ENCODE data around the gene GPM6B.

GPM6B gene

DNA sequence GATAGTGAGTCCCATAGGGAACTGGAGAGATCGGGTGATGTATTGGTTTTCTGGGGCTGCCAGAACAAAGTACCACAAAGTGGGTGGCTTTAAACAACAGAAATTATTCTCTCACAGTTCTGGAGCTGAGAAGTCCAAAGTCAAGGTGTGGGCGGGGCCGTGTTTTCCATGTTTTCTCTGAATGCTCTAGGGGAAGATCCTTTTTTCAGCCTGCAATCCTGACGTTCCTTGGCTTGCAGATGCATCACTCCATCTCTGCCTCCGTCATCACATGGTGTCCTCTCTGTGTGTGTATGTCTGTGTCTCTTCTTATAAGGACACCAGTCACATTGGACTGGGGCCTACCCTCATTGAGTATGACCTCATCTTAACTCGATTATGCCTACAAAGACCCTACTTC, 7.9 kb upstream of the GPM6B start:
- no peak for DNase-seq (ENCODE audit: low read depth)

DNA sequence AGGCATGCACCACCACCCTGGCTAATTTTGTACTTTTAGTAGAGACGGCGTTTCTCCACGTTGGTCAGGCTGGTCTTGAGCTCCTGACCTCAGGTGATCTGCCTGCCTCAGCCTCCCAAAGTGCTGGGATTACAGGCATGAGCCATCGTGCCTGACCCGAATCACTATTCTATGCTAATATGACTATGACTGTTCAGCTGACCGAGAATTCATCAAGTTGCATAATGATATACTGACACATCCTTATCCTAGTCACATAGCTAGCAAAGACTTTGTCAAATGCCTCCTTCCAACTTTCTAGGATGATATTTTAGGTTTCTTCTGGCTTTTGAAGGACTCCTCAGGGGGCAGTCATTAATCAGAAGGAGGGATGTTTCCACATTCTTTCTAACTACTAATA, 4.8 kb upstream of the GPM6B start:
- DNase-seq (ENCODE audit: low read depth): no peak

- no peak for DNase-seq (ENCODE audit: low read depth)
These were observed 717 bp downstream of the GPM6B start for GRCh38 chrX:13816176-13816575.

GRCh38 chrX:13815664-13816063, 1.2 kb downstream of the GPM6B start:
- DNase-seq (ENCODE audit: low read depth): no peak

- no peak for DNase-seq (ENCODE audit: low read depth)
These were observed 8.0 kb downstream of the GPM6B start for GRCh38 chrX:13808865-13809264.

DNA sequence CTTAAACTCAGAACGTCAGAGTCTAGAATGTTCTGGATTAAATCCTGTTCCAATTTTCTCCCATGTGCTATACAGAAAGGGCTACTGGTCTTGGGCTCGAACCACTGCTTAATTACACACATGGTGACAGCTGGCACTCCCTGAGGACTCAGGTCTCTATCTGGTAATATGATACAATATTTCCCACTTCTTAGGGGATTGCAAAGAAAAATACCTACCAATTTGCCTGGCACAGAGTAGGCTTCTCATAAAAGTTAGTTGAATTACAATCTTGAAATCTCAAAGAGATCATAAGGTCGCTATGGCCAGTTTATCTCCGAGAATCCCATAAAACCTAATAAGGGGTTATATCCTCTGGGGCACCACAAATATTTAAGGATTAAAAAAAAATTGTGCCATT, 8.6 kb downstream of the GPM6B start:
- DNase-seq (ENCODE audit: low read depth): no peak

DNA sequence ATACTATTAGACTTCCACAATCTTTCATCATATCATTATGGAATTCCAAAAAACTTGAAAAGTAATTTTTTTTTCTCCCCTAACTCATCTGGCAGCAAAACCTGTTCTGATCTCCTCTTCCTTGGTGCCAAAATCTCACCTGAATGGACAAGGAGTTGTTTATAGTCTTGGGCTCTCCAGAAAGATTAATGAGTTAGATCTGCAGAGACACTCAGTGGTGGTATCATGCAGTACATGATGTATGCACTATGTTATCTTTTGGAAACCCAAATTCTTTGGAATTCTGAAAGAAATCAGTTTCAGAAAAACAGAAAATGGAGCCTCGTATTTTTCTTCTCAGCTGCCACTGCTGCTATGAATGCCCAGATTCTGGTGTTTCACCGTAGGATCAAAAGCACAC, 11.7 kb downstream of the GPM6B start:
- DNase-seq (ENCODE audit: low read depth): no peak

GRCh38 chrX:13803116-13803515, 13.8 kb downstream of the GPM6B start:
- no peak for DNase-seq (ENCODE audit: low read depth)

DNA sequence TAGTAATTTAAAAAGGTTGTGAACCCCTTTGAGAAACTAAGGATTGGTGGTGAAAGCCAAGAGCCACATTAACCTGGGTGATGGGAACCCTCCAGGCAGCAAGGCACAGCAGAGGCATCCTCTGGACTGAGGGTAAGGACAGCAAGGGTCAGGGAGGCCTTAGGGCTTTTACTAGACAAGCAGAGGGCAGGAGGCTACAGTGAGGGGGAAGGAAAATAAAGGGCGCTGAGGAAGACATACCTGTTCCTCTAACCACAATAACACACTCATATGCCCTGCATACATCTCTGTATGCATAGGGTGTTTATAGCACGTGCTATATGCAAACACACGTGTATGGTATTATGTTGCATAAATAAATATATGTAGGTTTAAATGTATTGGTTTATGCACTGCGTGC, 18.7 kb downstream of the GPM6B start:
- no peak for DNase-seq (ENCODE audit: low read depth)

GRCh38 chrX:13797512-13797911, 19.4 kb downstream of the GPM6B start:
- DNase-seq (ENCODE audit: low read depth): no peak

- DNase-seq (ENCODE audit: low read depth): no peak
These were observed 22.5 kb downstream of the GPM6B start for GRCh38 chrX:13794417-13794816.

- DNase-seq (ENCODE audit: low read depth): no peak
These were observed 23.0 kb downstream of the GPM6B start for GRCh38 chrX:13793897-13794296.

DNA sequence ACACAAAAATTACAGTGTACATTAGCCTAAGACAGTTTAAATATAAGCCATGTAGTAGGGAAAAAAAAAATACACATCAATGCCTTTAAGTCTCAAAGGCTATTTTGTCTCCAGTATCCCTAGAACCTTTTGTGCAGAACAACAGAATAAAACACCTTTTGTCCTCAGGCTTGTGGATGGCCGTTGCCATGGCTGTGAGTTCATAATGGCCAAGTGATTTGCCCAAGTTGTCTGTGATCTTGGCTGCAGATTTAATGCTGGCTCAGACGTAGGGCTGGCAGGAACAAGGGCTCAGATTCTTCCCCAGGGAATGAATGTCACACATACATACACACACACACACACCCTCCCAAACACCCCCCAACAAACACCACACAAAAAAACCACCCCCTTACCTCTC, 25.3 kb downstream of the GPM6B start:
- no peak for DNase-seq (ENCODE audit: low read depth)

- no peak for DNase-seq (ENCODE audit: low read depth)
These were observed 25.7 kb downstream of the GPM6B start for GRCh38 chrX:13791145-13791544.

GRCh38 chrX:13790206-13791131, 26.4 kb downstream of the GPM6B start:
- DNase-seq (ENCODE audit: low read depth): no peak

- DNase-seq (ENCODE audit: low read depth): no peak
These were observed 30.8 kb downstream of the GPM6B start for GRCh38 chrX:13786048-13786447.

- DNase-seq (ENCODE audit: low read depth): no peak
These were observed 35.9 kb downstream of the GPM6B start for GRCh38 chrX:13780868-13781427.

GRCh38 chrX:13778916-13779315, 38.0 kb downstream of the GPM6B start:
- no peak for DNase-seq (ENCODE audit: low read depth)

DNA sequence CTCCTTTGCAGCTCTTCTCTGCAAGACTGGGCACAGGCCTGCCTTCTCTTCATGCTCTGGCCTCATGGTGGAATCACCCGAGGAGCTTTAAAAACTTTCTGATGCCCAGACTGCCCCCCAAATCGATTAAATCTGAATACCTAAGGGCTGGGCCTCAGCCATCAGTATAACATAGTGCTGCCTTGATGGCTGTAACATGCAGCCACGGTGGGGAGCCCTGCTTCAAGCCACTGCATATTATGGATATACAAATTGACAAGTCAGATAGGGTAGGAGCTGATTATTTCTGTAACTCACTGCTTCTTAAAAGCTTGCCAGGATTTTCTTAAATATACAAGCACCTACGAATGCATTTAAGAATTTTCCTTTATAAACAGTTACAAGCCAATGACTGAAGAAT, 40.5 kb downstream of the GPM6B start:
- no peak for DNase-seq (ENCODE audit: low read depth)

GRCh38 chrX:13775837-13776236, 41.1 kb downstream of the GPM6B start:
- no peak for DNase-seq (ENCODE audit: low read depth)

DNA sequence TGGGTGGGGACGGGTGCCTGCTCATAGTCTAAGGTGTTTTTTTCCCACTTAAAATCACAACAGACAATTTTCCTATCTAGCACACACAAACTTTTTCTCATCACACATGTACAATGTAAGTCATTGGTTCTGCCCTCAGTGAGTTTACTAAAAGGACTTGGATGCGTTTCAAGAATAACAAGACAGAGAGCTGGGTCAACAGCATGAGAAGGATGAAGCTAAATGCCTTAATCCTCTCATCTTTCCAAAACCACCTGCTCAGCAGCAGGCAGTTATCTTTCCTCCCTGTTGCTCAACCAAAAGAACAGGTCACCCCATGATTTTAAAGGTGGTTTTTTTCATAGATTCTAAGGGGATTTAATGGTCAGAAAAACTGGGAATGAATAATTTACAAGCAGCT, 42.2 kb downstream of the GPM6B start:
- DNase-seq (ENCODE audit: low read depth): no peak

- no peak for DNase-seq (ENCODE audit: low read depth)
These were observed 46.8 kb downstream of the GPM6B start for GRCh38 chrX:13770013-13770535.

DNA sequence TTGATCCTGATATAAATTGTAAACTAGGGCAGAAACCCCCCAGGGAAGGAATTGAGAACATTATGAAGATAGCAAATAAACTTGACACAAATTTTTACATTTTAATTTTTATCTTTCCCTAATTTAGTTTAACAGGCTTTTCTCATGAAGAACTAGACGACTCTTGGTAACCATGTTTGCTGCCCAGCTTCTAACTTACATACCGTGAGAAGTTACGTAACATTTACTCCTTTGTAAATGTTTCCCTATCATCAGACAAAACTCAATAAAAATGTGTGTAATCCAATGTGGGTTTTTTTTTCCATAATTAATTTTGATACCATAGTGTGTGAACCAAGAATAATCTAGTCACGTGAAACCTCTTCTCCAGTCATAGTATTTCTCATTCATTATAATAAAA, 48.0 kb downstream of the GPM6B start:
- DNase-seq (ENCODE audit: low read depth): no peak

- DNase-seq (ENCODE audit: low read depth): no peak
These were observed 52.1 kb downstream of the GPM6B start for GRCh38 chrX:13764765-13765164.
